Body of pancreas (tissue), 4 donors: ENCODE data around the gene RASGRF1.

Experiments used
- CTCF ChIP-seq, 7 experiments: fragments of 450-650 bp in 4 of 7; fragments of 200-600 bp in 3 of 7; sonication (generic) in 3 of 7; IDR thresholded peaks; one replicate each; pipeline ENCODE4 v1.5.1; 2016 to 2019; ENCODE audit warnings: antibody characterized with exemption in 7 of 7
- POLR2A ChIP-seq, 3 donors: fragments of 450-650 bp; IDR thresholded peaks; one replicate each; pipeline ENCODE4 v1.6.1; 2016; ENCODE audit warnings: antibody characterized with exemption in 3 of 3, mild to moderate bottlenecking in 2 of 3

DNA sequence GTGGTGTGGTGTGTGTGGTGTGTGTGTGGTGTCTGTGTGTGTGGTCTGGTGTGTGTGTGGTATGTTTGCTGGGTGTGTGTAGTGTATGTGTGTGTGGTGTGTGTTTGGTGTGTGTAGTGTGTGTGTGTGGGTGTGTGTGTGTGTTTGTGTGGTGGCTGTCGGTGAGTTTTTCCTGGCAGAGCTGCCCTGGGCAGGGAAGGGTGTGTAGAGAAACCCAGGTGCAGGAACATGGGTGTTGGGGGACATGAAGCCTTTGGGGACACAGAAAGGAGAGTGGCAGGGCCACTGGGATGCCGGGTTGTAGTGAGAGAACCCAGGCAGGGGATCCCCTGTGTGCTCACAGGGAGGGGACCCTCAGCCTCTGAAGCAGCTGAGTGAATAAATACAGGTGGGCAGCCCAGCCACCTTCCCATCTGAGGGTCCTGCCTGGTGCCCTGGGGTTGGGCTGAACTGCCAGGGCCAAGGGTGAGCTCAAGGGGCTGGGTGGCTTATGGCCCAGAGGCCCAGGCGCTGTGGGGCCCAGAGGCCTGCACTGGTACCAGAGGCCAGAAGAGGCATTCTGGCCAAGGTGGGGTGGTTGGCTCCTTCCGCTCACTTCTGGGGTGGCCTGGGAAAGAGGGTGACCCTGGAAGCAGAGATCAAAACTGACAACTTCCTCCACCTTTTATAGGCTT lies 97.2 kb downstream of the RASGRF1 start:
- TF ChIP-seq CTCF (IDR thresholded peaks at IDR 0.05) (no peak), POLR2A (IDR thresholded peaks at IDR 0.05) (no peak)
